Ovary (tissue), 3 donors: ENCODE measurements around the gene USP4.
"Not testable (repeated sequence)": the region's sequence is repeated elsewhere in the genome, so short reads cannot be mapped to it uniquely, and the experiment has no call there.

Source experiments
- POLR2A ChIP-seq: fragments of 450-650 bp; IDR thresholded peaks from one replicate; pipeline ENCODE4 v1.6.1; 2017; ENCODE audit warnings: antibody characterized with exemption, mild to moderate bottlenecking, moderate library complexity
- TF ChIP-seq, protein P1 (sequence below), 3 donors: fragments of 450-650 bp in 2 of 3; fragments of 200-600 bp in 1 of 3; IDR thresholded peaks; one replicate each; pipeline versions ENCODE4 v1.5.1 to v1.8.0; 2016 to 2022; ENCODE audit warnings: antibody characterized with exemption in 3 of 3, mild to moderate bottlenecking in 1 of 3
- donor health status: DM: no; HTN: no; CAD: no.

GRCh38 chr3:49357095-49357442 lies 17.2 kb upstream of the USP4 start:
- TF ChIP-seq POLR2A, result not testable (repeated sequence)
- TF ChIP-seq, protein P1, sequence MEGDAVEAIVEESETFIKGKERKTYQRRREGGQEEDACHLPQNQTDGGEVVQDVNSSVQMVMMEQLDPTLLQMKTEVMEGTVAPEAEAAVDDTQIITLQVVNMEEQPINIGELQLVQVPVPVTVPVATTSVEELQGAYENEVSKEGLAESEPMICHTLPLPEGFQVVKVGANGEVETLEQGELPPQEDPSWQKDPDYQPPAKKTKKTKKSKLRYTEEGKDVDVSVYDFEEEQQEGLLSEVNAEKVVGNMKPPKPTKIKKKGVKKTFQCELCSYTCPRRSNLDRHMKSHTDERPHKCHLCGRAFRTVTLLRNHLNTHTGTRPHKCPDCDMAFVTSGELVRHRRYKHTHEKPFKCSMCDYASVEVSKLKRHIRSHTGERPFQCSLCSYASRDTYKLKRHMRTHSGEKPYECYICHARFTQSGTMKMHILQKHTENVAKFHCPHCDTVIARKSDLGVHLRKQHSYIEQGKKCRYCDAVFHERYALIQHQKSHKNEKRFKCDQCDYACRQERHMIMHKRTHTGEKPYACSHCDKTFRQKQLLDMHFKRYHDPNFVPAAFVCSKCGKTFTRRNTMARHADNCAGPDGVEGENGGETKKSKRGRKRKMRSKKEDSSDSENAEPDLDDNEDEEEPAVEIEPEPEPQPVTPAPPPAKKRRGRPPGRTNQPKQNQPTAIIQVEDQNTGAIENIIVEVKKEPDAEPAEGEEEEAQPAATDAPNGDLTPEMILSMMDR (IDR thresholded peaks at IDR 0.05), result not testable (repeated sequence)
